Astrocyte of the hippocampus (primary cell): Measurements from ENCODE around the gene PPP1R1B.
"Not testable (repeated sequence)": the region's sequence is repeated elsewhere in the genome, so short reads cannot be mapped to it uniquely, and the experiment has no call there.

Experiments used
- DNase-seq: peaks from one replicate; pipeline ENCODE4 v3.0.0; 2011; ENCODE audit warnings: low read depth, low spot score

Gene PPP1R1B

GRCh38 chr17:39626171-39627046 lies at the start of gene PPP1R1B:
Gene PPP1R1B, plus strand, starts transcription at chr17:39626952. Its CDS starts 441 bp downstream, at chr17:39627393.
- DNase-seq: peak; percentile 26

GRCh38 chr17:39578272-39578671 lies 48.5 kb upstream of the PPP1R1B start:
- DNase-seq: no peak

- no peak for DNase-seq
These were observed 47.3 kb upstream of the PPP1R1B start for GRCh38 chr17:39579318-39580081.

- DNase-seq: no peak
These were observed 46.7 kb upstream of the PPP1R1B start for GRCh38 chr17:39580082-39580468.

- DNase-seq: no peak
These were observed 45.5 kb upstream of the PPP1R1B start for GRCh38 chr17:39581071-39581758.

GRCh38 chr17:39581759-39582085 lies 45.0 kb upstream of the PPP1R1B start:
- no peak for DNase-seq

- DNase-seq: no peak
These were observed 44.1 kb upstream of the PPP1R1B start for GRCh38 chr17:39582658-39583057.

GRCh38 chr17:39590180-39590579 lies 36.6 kb upstream of the PPP1R1B start:
- DNase-seq: not testable (repeated sequence)

- peak; percentile 73 for DNase-seq
These were observed 34.5 kb upstream of the PPP1R1B start for GRCh38 chr17:39591958-39592954.

GRCh38 chr17:39593371-39593770 lies 33.4 kb upstream of the PPP1R1B start:
- no peak for DNase-seq

- no peak for DNase-seq
These were observed 31.5 kb upstream of the PPP1R1B start for GRCh38 chr17:39595294-39595693.

GRCh38 chr17:39595928-39596510 lies 30.7 kb upstream of the PPP1R1B start:
- no peak for DNase-seq

- no peak for DNase-seq
These were observed 30.0 kb upstream of the PPP1R1B start for GRCh38 chr17:39596543-39597267.

GRCh38 chr17:39597372-39598046 lies 29.2 kb upstream of the PPP1R1B start:
- no peak for DNase-seq

- no peak for DNase-seq
These were observed 28.7 kb upstream of the PPP1R1B start for GRCh38 chr17:39598047-39598481.

GRCh38 chr17:39598630-39599003 lies 28.1 kb upstream of the PPP1R1B start:
- DNase-seq: no peak

- no peak for DNase-seq
These were observed 27.6 kb upstream of the PPP1R1B start for GRCh38 chr17:39599004-39599664.

GRCh38 chr17:39599665-39600231 lies 27.0 kb upstream of the PPP1R1B start:
- no peak for DNase-seq
